Fibroblast of mammary gland (primary cell): Measurements from ENCODE around the gene NR2C2.

Experiments used
- DNase-seq: peaks from one replicate; pipeline ENCODE4 v3.0.0-alpha.2; 2010; ENCODE audit warnings: low read depth
- H3K4me3 ChIP-seq: 2 replicates; pipeline ENCODE4 v1.5.1; 2011; ENCODE audit warnings: low read depth, mild to moderate bottlenecking, low read length, moderate library complexity; ENCODE audit not compliant: control insufficient read depth
- TF ChIP-seq, protein P1 (sequence below): conservative IDR thresholded peaks from 2 replicates; pipeline ENCODE4 v1.5.1; 2011; ENCODE audit warnings: low read depth, low read length, inconsistent platforms; ENCODE audit not compliant: control insufficient read depth, insufficient read depth

The NR2C2 gene

GRCh38 chr3:15055019-15055557 lies 107.7 kb downstream of the NR2C2 start:
- H3K4me3 ChIP-seq, result no peak overlapping the region
- TF ChIP-seq, protein P1, sequence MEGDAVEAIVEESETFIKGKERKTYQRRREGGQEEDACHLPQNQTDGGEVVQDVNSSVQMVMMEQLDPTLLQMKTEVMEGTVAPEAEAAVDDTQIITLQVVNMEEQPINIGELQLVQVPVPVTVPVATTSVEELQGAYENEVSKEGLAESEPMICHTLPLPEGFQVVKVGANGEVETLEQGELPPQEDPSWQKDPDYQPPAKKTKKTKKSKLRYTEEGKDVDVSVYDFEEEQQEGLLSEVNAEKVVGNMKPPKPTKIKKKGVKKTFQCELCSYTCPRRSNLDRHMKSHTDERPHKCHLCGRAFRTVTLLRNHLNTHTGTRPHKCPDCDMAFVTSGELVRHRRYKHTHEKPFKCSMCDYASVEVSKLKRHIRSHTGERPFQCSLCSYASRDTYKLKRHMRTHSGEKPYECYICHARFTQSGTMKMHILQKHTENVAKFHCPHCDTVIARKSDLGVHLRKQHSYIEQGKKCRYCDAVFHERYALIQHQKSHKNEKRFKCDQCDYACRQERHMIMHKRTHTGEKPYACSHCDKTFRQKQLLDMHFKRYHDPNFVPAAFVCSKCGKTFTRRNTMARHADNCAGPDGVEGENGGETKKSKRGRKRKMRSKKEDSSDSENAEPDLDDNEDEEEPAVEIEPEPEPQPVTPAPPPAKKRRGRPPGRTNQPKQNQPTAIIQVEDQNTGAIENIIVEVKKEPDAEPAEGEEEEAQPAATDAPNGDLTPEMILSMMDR, result no peak
- peak; percentile 68 for DNase-seq

- no peak overlapping the region for H3K4me3 ChIP-seq
- no peak for DNase-seq
- TF ChIP-seq, protein P1, result no peak
Observed at GRCh38 chr3:15056676-15057404, 109.5 kb downstream of the NR2C2 start.

GRCh38 chr3:15060029-15060428 lies 112.6 kb downstream of the NR2C2 start:
- TF ChIP-seq, protein P1, result no peak
- no peak overlapping the region for H3K4me3 ChIP-seq
- DNase-seq, result no peak

DNA sequence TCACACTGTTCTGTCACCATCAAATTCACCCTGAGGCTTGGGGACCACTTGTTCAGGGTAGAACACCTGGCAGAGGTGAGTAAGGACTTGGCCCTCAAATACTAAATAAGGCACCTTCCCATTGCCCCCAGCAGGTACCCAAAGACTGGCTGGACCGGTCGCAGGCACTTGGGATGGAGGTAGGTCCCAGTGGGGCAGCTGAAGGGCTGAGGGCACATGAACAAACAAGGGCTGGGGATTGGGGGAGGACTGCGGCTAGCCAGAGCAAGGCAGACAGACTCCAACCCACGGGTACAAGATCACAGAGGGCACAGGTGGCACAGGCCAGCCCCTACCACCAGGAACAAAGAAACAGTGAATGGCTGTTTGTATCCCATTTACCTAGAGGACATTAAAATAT lies 115.9 kb downstream of the NR2C2 start:
- no peak overlapping the region for H3K4me3 ChIP-seq
- DNase-seq, result no peak
- TF ChIP-seq, protein P1, result no peak

DNA sequence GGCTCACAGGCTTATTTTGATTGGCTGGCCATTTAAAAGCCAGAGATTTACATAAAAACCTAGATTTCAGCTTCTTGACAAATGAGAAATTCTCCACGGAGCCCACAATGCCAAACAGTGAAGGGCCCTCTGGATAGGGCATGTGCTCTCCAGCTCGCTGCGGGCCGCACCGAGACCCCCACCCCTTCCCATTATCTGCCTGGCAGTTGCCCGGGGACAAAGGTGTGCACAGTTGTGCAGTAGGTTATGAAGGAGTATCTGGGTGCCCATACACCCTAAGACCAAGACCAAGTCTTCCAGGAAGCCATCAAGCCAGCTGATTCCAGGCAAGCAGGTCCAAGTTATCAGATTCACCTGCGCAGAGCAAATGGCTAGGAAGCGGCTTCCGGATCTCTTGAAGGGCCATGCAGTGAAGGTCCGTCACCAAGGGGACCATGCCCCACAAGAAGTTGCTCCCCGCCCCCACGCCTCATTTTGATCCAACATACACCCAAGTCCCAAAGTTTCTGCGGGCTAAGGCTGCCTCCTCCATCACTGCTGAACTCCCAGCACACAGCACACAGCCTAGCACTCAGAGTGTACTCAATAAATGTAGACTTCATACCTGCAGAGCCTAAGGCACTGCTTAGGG lies 116.4 kb downstream of the NR2C2 start:
- no peak for DNase-seq
- peak overlapping the region; percentile 91 for H3K4me3 ChIP-seq
- TF ChIP-seq, protein P1, result no peak

- H3K4me3 ChIP-seq, result peak overlapping the region; percentile 91
- TF ChIP-seq, protein P1, result no peak
- DNase-seq, result peak; percentile 34
Observed at GRCh38 chr3:15064299-15064834, 117.0 kb downstream of the NR2C2 start.
